ENCODE measurements around the gene SOS1.

GRCh38 chr2:39080152-39080551, 40.7 kb downstream of the SOS1 start:
- TF ChIP-seq CTCF (IDR thresholded peaks at IDR 0.05) (no peak), POLR2A (IDR thresholded peaks at IDR 0.05) (no peak)
